K562 (cell line): ENCODE data around the gene ZNRF1. TPM values are rescaled to one million over a fixed set of nuclear protein-coding genes. Genes with fewer than 3 reads are reported as not detected.
A peak's percentile ranks its signal among the peaks of the same experiment; 100 is the strongest.

Source experiments
- CEBPB ChIP-seq: fragments of 450-650 bp; IDR thresholded peaks from 2 replicates; pipeline ENCODE4 v1.6.1; 2016; ENCODE audit warnings: missing genetic modification characterization, missing compliant biosample characterization
- DLX4 ChIP-seq: fragments of 250-450 bp; sonication (Bioruptor Pico); IDR thresholded peaks from 2 replicates; pipeline ENCODE4 v1.6.1; 2021; ENCODE audit warnings: mild to moderate bottlenecking
- ILF3 ChIP-seq: fragments of 450-650 bp; IDR thresholded peaks from 2 replicates; pipeline ENCODE4 v1.6.1; 2018; ENCODE audit warnings: antibody characterized with exemption, mild to moderate bottlenecking, moderate library complexity, borderline replicate concordance
- NFYB ChIP-seq: IDR thresholded peaks from 2 replicates; pipeline ENCODE4 v1.6.1; 2011; ENCODE audit warnings: mild to moderate bottlenecking, moderate library complexity; ENCODE audit not compliant: insufficient read length; ENCODE audit errors: extremely low read depth
- NR1H2 ChIP-seq: sonication (generic); formaldehyde crosslinking; IDR thresholded peaks from 2 replicates; pipeline ENCODE4 v1.4.0; 2020; ENCODE audit warnings: mild to moderate bottlenecking, missing genetic modification reagents
- RREB1 ChIP-seq: fragments of 250-450 bp; sonication (Bioruptor Pico); IDR thresholded peaks from 2 replicates; pipeline ENCODE4 v1.4.0; 2020
- SMARCB1 ChIP-seq: IDR thresholded peaks from 2 replicates; pipeline ENCODE4 v1.6.1; 2011; ENCODE audit warnings: improper control_type of control experiment, low read depth; ENCODE audit not compliant: insufficient read length
- TGIF2 ChIP-seq: sonication (generic); formaldehyde crosslinking; IDR thresholded peaks from 2 replicates; pipeline ENCODE4 v1.8.1; 2022; ENCODE audit warnings: mild to moderate bottlenecking, missing genetic modification reagents, moderate library complexity
- THRA ChIP-seq: fragments of 450-650 bp; IDR thresholded peaks from 2 replicates; pipeline ENCODE4 v1.6.1; 2017; ENCODE audit warnings: mild to moderate bottlenecking, moderate library complexity
- YY1 ChIP-seq, 3 experiments: IDR thresholded peaks; 2 replicates each; pipeline ENCODE4 v1.6.1; 2011; ENCODE audit warnings: low read length in 2 of 3, mild to moderate bottlenecking in 2 of 3, moderate library complexity in 2 of 3, borderline replicate concordance in 1 of 3, control low read depth in 1 of 3, low read depth in 1 of 3; ENCODE audit not compliant: insufficient read depth in 3 of 3, insufficient replicate concordance in 2 of 3, control insufficient read depth in 1 of 3, insufficient read length in 1 of 3; ENCODE audit errors: extremely low read depth in 1 of 3
- ZNF436 ChIP-seq: fragments of 250-450, 450-650 bp; sonication (Bioruptor Pico); formaldehyde crosslinking; IDR thresholded peaks from 2 replicates; pipeline ENCODE4 v1.7.0; 2020; ENCODE audit warnings: mild to moderate bottlenecking
- ZNF551 ChIP-seq: fragments of 250-450 bp; sonication (Bioruptor Pico); IDR thresholded peaks from 2 replicates; pipeline ENCODE4 v1.5.0; 2021; ENCODE audit warnings: mild to moderate bottlenecking, moderate library complexity
- polyA plus RNA-seq, 8 experiments: library from polyadenylated mRNA; depleted of rRNA in 4 of 8; stranded (reverse) in 5 of 8; unstranded in 3 of 8; fragments of >200 nt; fragmentation: Nextera tagmentation in 2 of 8; fragmentation: Illumina TruSeq in 1 of 8; extraction: Ambion mirVana in 2 of 8; extraction: Trizol in 1 of 8; gene quantifications; 2 replicates each; pipeline versions ENCODE4 v1.2.1 to v1.2.3, GENCODE V29; 2011 to 2014; ENCODE audit warnings: inconsistent platforms in 1 of 8, missing spikeins in 1 of 8
- total RNA-seq, 7 experiments: library from RNA; depleted of rRNA in 6 of 7; stranded (reverse); fragments of >200 nt in 6 of 7; fragmentation: Illumina TruSeq in 2 of 7; extraction: Trizol in 2 of 7; gene quantifications; 2 replicates each; pipeline versions ENCODE4 v1.2.1 to v1.2.3, GENCODE V29; 2011 to 2021; ENCODE audit warnings: low replicate concordance in 1 of 7
- TF ChIP-seq, protein P1 (sequence below): fragments of 250-450 bp; sonication (Bioruptor Pico); IDR thresholded peaks from 2 replicates; pipeline ENCODE4 v1.4.0; 2020; ENCODE audit warnings: borderline replicate concordance
- TF ChIP-seq, protein P2 (sequence below): sonication (generic); formaldehyde crosslinking; IDR thresholded peaks from 2 replicates; pipeline ENCODE4 v1.8.0; 2022; ENCODE audit warnings: mild to moderate bottlenecking, missing genetic modification reagents
- TF ChIP-seq, protein P3 (sequence below): IDR thresholded peaks from 2 replicates; pipeline ENCODE4 v1.6.1; 2011; ENCODE audit not compliant: insufficient read length; ENCODE audit errors: extremely low read depth

Gene ZNRF1
- total and polyA plus RNA-seq, 9 of the 15 experiments (the other 6 are each of a cell fraction or from before 2014, with no cell fraction given) = 9.5 to 37.7 (median 20.0) TPM

DNA sequence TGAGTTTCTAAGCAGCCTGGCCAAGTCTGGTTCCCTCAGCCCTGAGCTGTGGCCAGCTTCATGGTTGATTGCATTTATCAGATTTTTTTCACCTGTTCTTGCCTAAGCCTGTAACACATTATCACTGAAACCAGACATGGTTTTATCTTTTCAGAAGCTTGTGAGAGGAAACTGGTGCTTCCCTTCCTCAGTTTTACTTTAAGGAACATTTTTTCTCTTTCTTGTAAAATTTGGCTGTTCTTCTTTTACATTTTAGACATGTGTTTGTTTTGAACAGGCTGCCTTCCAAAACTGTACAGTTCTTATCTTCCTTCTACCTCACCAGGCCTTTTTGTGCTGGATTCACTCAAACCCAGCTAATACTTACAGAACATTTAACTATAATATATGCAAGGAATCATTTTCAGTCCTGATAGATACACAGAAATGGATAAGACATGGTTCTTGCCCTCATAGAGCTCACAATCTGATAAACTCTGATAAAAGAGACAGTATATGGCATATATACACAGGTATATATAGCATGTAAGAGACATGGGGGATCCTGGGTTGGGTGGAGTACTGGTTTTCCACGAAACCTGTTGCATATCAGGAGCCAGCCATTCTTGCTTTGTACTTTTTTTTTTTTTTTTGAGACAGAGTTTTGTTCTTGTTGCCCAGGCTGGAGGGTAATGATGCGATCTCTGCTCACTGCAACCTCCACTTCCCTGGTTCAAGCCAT lies 44.5 kb downstream of the ZNRF1 start (continued):
- TF ChIP-seq THRA (no peak), YY1 (IDR thresholded peaks at IDR 0.05; ENCODE audit: borderline replicate concordance in 1 of 3, control insufficient read depth in 1 of 3, extremely low read depth in 1 of 3, insufficient read depth in 3 of 3, insufficient read length in 1 of 3, insufficient replicate concordance in 2 of 3, low read depth in 1 of 3, low read length in 2 of 3) (peak in 1 of 3 experiments; percentile 29), ILF3 (peak; percentile 85; the same call in 1 of the 2 replicates), RREB1 (CRISPR knock-in tag) (no peak), CEBPB (tag) (peak; percentile 81), ZNF551 (CRISPR knock-in tag) (no peak), DLX4 (no peak), NR1H2 (no peak), SMARCB1 (no peak), NFYB (no peak), TGIF2 (CRISPR knock-in tag) (no peak), ZNF436 (CRISPR knock-in tag) (no peak)
- TF ChIP-seq, protein P1, sequence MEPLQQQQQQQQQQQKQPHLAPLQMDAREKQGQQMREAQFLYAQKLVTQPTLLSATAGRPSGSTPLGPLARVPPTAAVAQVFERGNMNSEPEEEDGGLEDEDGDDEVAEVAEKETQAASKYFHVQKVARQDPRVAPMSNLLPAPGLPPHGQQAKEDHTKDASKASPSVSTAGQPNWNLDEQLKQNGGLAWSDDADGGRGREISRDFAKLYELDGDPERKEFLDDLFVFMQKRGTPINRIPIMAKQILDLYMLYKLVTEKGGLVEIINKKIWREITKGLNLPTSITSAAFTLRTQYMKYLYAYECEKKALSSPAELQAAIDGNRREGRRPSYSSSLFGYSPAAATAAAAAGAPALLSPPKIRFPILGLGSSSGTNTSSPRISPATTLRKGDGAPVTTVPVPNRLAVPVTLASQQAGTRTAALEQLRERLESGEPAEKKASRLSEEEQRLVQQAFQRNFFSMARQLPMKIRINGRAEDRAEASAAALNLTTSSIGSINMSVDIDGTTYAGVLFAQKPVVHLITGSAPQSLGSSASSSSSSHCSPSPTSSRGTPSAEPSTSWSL (CRISPR knock-in tag) = no peak
- TF ChIP-seq, protein P2, sequence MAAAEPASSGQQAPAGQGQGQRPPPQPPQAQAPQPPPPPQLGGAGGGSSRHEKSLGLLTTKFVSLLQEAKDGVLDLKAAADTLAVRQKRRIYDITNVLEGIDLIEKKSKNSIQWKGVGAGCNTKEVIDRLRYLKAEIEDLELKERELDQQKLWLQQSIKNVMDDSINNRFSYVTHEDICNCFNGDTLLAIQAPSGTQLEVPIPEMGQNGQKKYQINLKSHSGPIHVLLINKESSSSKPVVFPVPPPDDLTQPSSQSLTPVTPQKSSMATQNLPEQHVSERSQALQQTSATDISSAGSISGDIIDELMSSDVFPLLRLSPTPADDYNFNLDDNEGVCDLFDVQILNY = no peak
- TF ChIP-seq, protein P3, sequence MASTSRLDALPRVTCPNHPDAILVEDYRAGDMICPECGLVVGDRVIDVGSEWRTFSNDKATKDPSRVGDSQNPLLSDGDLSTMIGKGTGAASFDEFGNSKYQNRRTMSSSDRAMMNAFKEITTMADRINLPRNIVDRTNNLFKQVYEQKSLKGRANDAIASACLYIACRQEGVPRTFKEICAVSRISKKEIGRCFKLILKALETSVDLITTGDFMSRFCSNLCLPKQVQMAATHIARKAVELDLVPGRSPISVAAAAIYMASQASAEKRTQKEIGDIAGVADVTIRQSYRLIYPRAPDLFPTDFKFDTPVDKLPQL = no peak
